HUES6 (cell line): ENCODE data around the gene TBR1.
A peak's percentile ranks its signal among the peaks of the same experiment; 100 is the strongest.

Source experiments
- H3K27ac ChIP-seq: 2 replicates; pipeline ENCODE4 v1.7.0; 2013; ENCODE audit warnings: low read depth, mild to moderate bottlenecking, low read length, inconsistent platforms
- H3K27me3 ChIP-seq: 2 replicates; pipeline ENCODE4 v1.6.1; 2013; ENCODE audit warnings: low read length; ENCODE audit not compliant: control insufficient read depth, insufficient read depth
- H3K36me3 ChIP-seq: 2 replicates; pipeline ENCODE4 v1.6.1; 2013; ENCODE audit warnings: low read length; ENCODE audit not compliant: control insufficient read depth, insufficient read depth
- H3K4me1 ChIP-seq: 2 replicates; pipeline ENCODE4 v1.6.1; 2013; ENCODE audit warnings: low read length; ENCODE audit not compliant: control insufficient read depth, insufficient read depth
- H3K4me3 ChIP-seq: 2 replicates; pipeline ENCODE4 v1.5.1; 2013; ENCODE audit warnings: low read depth, low read length
- H3K9ac ChIP-seq: one replicate; pipeline ENCODE4 v1.6.1; 2013; ENCODE audit warnings: mild to moderate bottlenecking, low read length
- H3K9me3 ChIP-seq: 2 replicates; pipeline ENCODE4 v1.6.1; 2013; ENCODE audit warnings: low read depth, low read length; ENCODE audit not compliant: control insufficient read depth, insufficient read depth

TBR1 gene

DNA sequence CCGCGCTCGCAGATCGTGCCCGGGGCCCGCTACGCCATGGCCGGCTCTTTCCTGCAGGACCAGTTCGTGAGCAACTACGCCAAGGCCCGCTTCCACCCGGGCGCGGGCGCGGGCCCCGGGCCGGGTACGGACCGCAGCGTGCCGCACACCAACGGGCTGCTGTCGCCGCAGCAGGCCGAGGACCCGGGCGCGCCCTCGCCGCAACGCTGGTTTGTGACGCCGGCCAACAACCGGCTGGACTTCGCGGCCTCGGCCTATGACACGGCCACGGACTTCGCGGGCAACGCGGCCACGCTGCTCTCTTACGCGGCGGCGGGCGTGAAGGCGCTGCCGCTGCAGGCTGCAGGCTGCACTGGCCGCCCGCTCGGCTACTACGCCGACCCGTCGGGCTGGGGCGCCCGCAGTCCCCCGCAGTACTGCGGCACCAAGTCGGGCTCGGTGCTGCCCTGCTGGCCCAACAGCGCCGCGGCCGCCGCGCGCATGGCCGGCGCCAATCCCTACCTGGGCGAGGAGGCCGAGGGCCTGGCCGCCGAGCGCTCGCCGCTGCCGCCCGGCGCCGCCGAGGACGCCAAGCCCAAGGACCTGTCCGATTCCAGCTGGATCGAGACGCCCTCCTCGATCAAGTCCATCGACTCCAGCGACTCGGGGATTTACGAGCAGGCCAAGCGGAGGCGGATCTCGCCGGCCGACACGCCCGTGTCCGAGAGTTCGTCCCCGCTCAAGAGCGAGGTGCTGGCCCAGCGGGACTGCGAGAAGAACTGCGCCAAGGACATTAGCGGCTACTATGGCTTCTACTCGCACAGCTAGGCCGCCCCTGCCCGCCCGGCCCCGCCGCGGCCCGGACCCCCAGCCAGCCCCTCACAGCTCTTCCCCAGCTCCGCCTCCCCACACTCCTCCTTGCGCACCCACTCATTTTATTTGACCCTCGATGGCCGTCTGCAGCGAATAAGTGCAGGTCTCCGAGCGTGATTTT, 7.6 kb downstream of the TBR1 start:
- peak overlapping the region; percentile 66 for H3K4me3 ChIP-seq
- no peaks in the 10 kb centered on the region for H3K9me3 ChIP-seq
- H3K36me3 ChIP-seq, result no peaks in the 10 kb centered on the region
- H3K4me1 ChIP-seq, result peaks cover 11% of the 10 kb centered on the region; the same call in 1 of the 2 replicates
- peaks cover 100% of the 10 kb centered on the region for H3K27me3 ChIP-seq
- H3K9ac ChIP-seq, result no peak overlapping the region
- H3K27ac ChIP-seq, result no peak overlapping the region

DNA sequence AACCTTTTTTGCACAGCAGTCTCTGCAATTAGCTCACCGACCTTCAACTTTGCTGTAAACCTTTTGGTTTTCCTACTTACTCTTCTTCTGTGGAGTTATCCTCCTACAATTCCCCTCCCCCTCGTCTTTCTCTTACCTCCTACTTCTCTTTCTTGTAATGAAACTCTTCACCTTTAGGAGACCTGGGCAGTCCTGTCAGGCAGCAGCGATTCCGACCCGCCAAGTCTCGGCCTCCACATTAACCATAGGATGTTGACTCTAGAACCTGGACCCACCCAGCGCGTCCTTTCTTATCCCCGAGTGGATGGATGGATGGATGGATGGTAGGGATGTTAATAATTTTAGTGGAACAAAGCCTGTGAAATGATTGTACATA, 8.3 kb downstream of the TBR1 start:
- H3K36me3 ChIP-seq, result no peaks in the 10 kb centered on the region
- no peaks in the 10 kb centered on the region for H3K9me3 ChIP-seq
- peaks cover 100% of the 10 kb centered on the region for H3K27me3 ChIP-seq
- H3K27ac ChIP-seq, result no peak overlapping the region
- no peak overlapping the region for H3K9ac ChIP-seq
- H3K4me3 ChIP-seq, result peak overlapping the region; percentile 66
- H3K4me1 ChIP-seq, result peaks cover 7% of the 10 kb centered on the region; the same call in 1 of the 2 replicates

DNA sequence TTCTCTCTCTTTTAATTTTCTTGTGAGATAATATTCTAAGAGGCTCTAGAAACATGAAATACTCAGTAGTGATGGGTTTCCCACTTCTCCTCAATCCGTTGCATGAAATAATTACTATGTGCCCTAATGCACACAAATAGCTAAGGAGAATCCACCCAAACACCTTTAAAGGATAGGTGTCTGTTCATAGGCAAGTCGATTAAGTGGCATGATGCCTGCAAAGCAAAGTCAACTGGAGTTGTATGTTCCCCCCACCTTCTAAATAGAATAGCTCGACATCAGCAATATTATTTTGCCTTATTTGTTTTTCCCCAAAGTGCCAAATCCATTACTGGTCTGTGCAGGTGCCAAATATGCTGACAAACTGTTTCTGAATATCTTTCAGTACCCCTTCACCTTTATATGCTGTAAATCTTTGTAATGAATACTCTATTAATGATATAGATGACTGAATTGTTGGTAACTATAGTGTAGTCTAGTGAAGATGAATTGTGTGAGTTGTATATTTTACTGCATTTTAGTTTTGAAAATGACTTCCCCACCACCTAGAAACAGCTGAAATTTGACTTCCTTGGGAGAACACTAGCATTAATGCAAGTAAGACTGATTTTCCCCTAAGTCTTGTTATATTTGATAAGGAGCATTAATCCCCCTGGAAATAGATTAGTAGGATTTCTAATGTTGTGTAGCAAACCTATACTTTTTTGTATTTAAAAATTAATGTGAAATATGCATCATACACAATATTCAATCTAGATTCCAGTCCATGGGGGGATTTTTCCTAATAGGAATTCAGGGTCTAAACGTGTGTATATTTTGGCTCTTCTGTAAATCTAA, 9.0 kb downstream of the TBR1 start:
- Histone ChIP-seq H3K9ac (no peak overlapping the region), H3K4me1 (peaks cover 7% of the 10 kb centered on the region; the same call in 1 of the 2 replicates), H3K36me3 (no peaks in the 10 kb centered on the region), H3K9me3 (no peaks in the 10 kb centered on the region), H3K27ac (no peak overlapping the region), H3K4me3 (no peak overlapping the region), H3K27me3 (peaks cover 100% of the 10 kb centered on the region)

DNA sequence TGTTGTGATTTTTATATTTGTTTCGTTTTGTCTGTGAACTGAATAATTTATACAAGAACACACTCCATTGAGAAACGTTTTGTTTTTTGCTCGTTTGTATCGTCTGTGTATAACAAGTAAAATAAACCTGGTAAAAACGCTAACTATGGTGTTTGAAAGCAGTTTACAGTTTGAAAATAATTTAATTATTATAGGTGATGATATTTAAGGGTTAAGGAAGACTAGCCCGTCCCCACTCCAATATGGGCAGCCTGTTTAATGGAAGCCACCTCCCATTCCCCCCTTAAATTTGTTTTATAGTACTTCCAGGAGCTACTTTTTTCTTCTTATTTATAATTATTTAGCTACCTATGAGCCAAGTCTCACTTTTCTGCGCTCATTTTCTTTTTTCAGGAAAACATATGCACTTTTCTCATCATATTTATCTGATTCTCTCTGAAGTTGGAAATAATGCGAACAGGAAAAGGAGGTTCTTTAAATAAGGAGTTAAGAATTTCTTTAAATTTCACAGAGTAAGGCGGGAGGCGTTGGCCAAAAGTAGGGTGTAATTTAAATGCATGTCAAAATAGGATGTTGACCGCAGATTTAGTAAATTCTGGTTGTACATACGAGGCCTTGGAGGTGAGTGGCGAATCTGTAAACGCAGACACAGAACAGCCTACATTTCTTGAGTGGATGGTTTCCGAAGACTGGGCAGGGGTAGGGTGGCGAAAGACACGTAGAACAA, 9.8 kb downstream of the TBR1 start:
- no peaks in the 10 kb centered on the region for H3K36me3 ChIP-seq
- H3K27me3 ChIP-seq, result peaks cover 100% of the 10 kb centered on the region
- no peak overlapping the region for H3K4me3 ChIP-seq
- H3K27ac ChIP-seq, result no peak overlapping the region
- H3K4me1 ChIP-seq, result peaks cover 7% of the 10 kb centered on the region; the same call in 1 of the 2 replicates
- no peaks in the 10 kb centered on the region for H3K9me3 ChIP-seq
- H3K9ac ChIP-seq, result no peak overlapping the region

DNA sequence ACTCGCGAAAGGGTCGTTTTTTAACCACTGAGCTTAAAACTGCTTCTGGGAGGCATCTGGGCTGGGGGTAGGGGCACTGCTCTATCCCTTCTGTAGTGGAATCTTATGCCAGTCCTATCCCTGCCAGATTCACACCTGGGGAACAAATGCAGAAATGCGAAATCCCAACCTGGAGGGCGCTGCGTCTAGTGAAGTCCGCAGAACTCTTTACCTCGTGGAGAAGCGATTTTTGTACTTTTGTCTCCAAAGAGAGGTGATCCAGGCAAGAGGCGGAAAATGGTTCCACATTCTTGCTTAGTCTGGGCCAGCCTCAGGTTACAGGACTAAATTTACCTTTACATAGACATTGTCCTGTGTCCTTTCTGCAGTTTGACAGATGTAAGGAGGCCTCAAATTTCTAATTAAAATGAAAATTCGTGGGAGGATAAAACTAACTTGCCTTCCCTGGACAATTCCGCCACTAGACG, 10.4 kb downstream of the TBR1 start:
- H3K4me3 ChIP-seq, result peak overlapping the region; percentile 55
- H3K9ac ChIP-seq, result no peak overlapping the region
- no peaks in the 10 kb centered on the region for H3K36me3 ChIP-seq
- no peak overlapping the region for H3K27ac ChIP-seq
- H3K9me3 ChIP-seq, result no peaks in the 10 kb centered on the region
- peaks cover 7% of the 10 kb centered on the region; the same call in 1 of the 2 replicates for H3K4me1 ChIP-seq
- H3K27me3 ChIP-seq, result peaks cover 99% of the 10 kb centered on the region

DNA sequence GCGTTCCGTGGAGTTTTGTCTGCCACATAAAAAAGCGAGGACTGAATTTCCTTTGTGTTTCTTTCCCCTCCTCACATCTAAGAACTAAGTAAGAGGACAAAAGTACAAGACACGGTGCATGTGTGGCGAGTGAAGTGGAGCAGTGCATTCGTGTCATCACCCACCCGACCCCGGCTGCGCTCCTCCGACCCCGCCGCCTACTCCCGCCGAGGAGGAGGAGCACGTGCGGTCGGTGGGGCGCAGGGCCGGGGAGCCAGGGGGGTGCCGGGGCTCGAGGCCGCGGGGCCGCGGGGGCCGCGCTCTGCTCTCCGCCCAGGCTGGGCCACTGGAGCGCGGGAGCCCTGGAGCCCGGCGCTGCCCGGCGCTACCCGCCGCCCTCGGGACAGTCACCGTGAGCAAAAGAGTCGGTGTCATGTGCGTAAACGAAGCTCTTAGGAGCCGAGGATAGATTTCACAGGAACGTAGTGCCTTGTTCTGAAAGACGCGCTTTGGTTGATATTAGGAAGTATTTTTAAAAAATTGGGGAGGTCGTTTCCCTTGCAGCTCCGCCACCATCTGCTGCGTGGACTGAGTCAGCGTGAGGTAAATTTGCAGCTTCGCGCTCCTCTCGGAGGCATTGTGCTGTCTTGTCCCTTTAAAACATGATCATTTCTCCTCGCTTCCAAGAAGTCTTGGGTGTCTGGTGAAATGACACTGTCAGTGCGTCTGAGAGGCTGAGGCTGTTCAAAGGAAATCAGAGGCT, 11.0 kb downstream of the TBR1 start:
- H3K4me3 ChIP-seq, result peak overlapping the region; percentile 55
- H3K27me3 ChIP-seq, result peaks cover 97% of the 10 kb centered on the region

DNA sequence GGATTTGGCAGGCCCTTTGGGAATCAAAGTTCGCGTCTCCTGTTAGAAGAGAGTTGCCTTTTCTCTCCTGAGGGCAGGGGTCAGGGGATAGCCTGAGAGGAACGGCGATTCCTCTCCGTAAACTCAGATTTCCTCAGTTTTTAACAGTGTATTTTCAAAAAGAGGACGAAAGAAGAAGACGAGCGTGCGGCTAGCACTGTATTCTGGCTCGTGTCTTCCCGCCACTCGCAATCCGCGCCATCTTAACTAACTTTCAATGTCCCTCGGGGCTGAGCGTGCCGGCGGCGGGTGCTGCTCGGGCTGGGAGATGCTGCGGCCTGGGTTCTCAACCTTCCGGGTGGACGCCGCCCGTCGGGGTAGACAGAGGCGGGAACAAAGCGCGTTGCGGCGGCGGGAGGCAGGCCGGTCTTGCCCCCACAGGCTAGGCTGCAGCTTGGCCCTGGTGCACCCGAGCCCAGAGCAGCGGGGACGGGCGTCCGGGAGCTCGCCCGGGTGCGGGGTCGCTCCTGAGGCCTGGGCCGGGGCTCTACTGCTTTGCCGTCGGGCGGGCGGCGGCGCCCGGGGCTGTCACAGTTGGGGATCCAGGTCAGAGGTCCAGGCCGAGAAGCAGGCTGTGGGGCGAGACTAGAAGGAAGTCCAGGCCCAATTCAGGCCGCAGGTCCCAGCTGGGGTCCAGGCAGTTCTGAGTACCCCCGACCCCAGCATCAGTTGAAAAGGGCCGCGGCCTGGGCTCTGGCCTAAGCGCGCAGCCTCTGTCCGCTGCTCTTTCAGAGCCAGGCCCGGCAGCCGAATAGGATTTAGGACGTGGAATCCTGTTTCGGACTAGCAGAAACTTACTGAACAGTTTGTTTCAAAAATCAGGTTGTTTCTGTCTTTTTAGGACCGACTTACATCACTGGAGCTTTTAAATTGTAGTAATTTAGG, 11.8 kb downstream of the TBR1 start:
- H3K4me1 ChIP-seq, result peaks cover 7% of the 10 kb centered on the region; the same call in 1 of the 2 replicates
- H3K4me3 ChIP-seq, result peak overlapping the region; percentile 55
- H3K27ac ChIP-seq, result no peak overlapping the region
- H3K27me3 ChIP-seq, result peaks cover 89% of the 10 kb centered on the region
- H3K36me3 ChIP-seq, result no peaks in the 10 kb centered on the region
- H3K9ac ChIP-seq, result no peak overlapping the region
- H3K9me3 ChIP-seq, result no peaks in the 10 kb centered on the region

More for the DNA sequence above, 11.0 kb downstream of the TBR1 start:
- no peaks in the 10 kb centered on the region for H3K36me3 ChIP-seq
- peaks cover 7% of the 10 kb centered on the region; the same call in 1 of the 2 replicates for H3K4me1 ChIP-seq
- no peak overlapping the region for H3K9ac ChIP-seq
- no peaks in the 10 kb centered on the region for H3K9me3 ChIP-seq
- no peak overlapping the region for H3K27ac ChIP-seq

DNA sequence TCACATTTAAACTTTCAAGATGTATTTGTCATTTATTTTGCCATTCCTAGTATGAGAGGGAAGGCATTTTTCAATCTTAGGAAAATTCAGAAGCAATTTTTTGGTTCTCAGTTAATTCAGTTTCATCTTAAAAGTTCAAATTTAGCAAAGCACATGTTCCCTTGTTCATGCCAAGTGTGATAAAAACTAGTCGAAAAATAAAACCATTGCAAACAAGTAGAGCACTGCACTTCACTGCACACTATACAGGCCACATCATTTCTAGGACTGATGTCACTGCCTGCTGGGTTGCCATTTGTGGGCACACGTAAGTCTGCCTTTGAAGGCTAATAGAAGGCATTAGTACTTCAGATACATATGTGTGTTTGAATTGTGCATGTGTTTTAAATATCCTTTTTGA, 14.3 kb downstream of the TBR1 start:
- Histone ChIP-seq H3K27ac (no peak overlapping the region), H3K27me3 (peaks cover 64% of the 10 kb centered on the region), H3K9me3 (no peaks in the 10 kb centered on the region), H3K9ac (no peak overlapping the region), H3K36me3 (no peaks in the 10 kb centered on the region), H3K4me3 (no peak overlapping the region), H3K4me1 (peaks cover 7% of the 10 kb centered on the region; the same call in 1 of the 2 replicates)

DNA sequence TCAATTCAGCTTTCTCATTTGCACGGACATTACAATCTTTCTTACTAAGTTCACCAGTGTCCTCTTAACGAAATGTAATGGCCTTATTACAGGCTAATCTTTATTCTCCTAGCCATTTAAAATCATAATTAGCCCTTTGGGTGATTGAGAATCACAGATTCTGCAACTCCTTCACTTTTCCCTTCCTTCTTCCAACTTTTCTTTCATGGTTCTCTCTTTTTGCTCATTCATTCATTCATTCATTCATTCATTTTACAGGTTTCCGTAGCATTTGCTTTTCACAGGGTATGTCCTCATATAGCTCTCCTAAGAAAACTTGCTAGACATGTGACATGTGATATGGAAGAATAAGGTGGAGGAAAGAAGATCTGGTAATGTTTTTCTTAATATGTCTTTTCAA, 16.0 kb downstream of the TBR1 start:
- no peak overlapping the region for H3K4me3 ChIP-seq
- H3K27me3 ChIP-seq, result peaks cover 47% of the 10 kb centered on the region
- no peaks in the 10 kb centered on the region for H3K36me3 ChIP-seq
- H3K4me1 ChIP-seq, result peaks cover 4% of the 10 kb centered on the region; the same call in 1 of the 2 replicates
- no peaks in the 10 kb centered on the region for H3K9me3 ChIP-seq
- no peak overlapping the region for H3K9ac ChIP-seq
- no peak overlapping the region for H3K27ac ChIP-seq
